Activated CD8-positive, alpha-beta T cell treated with anti-CD3 and anti-CD28 coated beads, Interleukin-2, amount 10 ng/mL, durations not matched to agents 7 days and 5 days (primary cell): ENCODE measurements around the gene SRBD1. TPM values are rescaled to one million over a fixed set of nuclear protein-coding genes. Genes with fewer than 3 reads are reported as not detected.

Experiments used
- ATAC-seq: fragments of 150-1000 bp; cut with Tn5 transposase; one replicate; pipeline ENCODE4 v1.10.0; 2021; ENCODE audit warnings: moderate library complexity
- CTCF ChIA-PET: fragments of 350-600 bp; sonication (Branson Sonifier 250); formaldehyde crosslinking; loops from one replicate; lab custom pipeline; 2021; ENCODE audit warnings: antibody characterized with exemption; lab: Charles Lee
- POLR2A ChIA-PET: fragments of 350-600 bp; sonication (Branson Sonifier 250); formaldehyde crosslinking; loops from one replicate; lab custom pipeline; 2021; ENCODE audit warnings: antibody characterized with exemption; lab: Charles Lee
- DNase-seq: peaks from one replicate; pipeline ENCODE4 v3.0.0-alpha.2; 2020
- H3K27ac Mint-ChIP-seq: one replicate; pipeline ENCODE4 v1.8.0; 2021; ENCODE audit warnings: mild to moderate bottlenecking, mixed read lengths
- H3K27me3 Mint-ChIP-seq: one replicate; pipeline ENCODE4 v1.8.0; 2021; ENCODE audit warnings: low read depth, mixed read lengths
- H3K36me3 Mint-ChIP-seq: one replicate; pipeline ENCODE4 v1.8.0; 2021; ENCODE audit warnings: low read depth, mixed read lengths
- H3K4me1 Mint-ChIP-seq: one replicate; pipeline ENCODE4 v1.8.0; 2021; ENCODE audit warnings: low read depth, mixed read lengths
- H3K4me3 Mint-ChIP-seq: one replicate; pipeline ENCODE4 v1.8.0; 2021; ENCODE audit warnings: mild to moderate bottlenecking, mixed read lengths
- H3K9me3 Mint-ChIP-seq: one replicate; pipeline ENCODE4 v1.8.0; 2022; ENCODE audit warnings: mixed read lengths; ENCODE audit not compliant: insufficient read depth
- total RNA-seq, 2 experiments: library from RNA; stranded (reverse); gene quantifications; one replicate each; pipeline ENCODE4 v1.2.3, GENCODE V29; 2021

The SRBD1 gene
- total RNA-seq, 2 experiments from 2014 or later = 19.2 to 22.7 TPM

DNA sequence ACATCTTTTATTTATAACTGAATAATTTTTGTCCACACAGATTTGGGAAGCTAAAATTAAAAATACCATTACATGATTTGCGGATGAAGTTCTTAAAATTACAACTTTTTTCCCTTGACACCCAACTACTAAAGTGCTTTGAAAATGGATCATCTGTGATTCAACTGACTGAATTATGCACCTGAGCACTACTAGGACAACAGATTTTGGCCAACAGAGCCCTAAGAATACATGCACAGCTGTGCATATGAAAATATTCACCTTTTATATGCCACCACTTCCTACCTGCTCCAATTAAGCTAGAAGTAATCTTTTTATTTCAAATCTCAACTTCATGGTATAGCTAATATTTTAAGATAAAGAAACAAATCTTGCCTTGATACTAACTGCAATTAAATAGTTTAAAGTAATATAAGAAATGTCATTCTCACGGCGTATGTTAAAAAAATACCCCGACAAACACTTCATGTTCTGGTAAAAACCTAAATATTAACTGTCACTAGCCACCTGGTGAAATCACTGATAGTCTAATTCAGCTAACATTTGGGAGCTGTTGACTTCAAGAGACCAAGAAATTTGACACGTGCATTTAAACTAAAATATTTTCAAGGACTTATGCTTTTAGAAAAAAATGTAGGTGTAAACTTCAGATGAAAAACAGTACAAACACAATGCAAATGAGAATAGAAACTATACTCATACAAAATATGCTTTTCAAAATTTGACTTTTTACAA lies 153.7 kb downstream of the SRBD1 start:
- H3K4me3 Mint-ChIP-seq = no peak overlapping the region
- H3K27ac Mint-ChIP-seq = no peak overlapping the region
- H3K4me1 Mint-ChIP-seq = no peaks in the 10 kb centered on the region
- ATAC-seq = no peak
- no peaks in the 10 kb centered on the region for H3K9me3 Mint-ChIP-seq
- H3K36me3 Mint-ChIP-seq = peaks cover 5% of the 10 kb centered on the region
- no peaks in the 10 kb centered on the region for H3K27me3 Mint-ChIP-seq
- CTCF ChIA-PET = no interaction called here
- POLR2A ChIA-PET = no interaction called here
- DNase-seq = no peak

DNA sequence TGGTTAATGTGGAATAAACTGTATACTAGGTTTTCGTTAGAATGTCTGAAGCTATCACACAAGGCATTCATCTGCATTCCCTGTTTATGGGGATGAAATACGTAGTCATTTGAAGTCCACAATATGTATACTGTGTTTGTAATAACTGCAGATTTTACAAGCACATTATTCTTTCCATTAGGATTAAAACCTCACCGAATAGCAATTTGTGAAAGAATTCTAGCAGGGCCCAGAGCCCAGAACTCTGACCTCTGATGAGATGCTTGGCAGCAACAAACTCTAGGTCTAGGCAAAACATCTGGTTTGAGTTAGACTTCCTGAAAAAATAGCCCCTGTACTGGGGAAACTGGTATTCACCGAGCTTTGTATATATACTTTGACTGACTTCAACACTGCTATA lies 158.2 kb downstream of the SRBD1 start:
- no peak for DNase-seq
- POLR2A ChIA-PET = interaction anchor here (0.7 kb wide), 1 partner anchor 663 kb away, joined by 3 read pairs; no protein-coding TSS in a partner anchor
- no peak for ATAC-seq
- Mint-ChIP-seq H3K36me3 (no peaks in the 10 kb centered on the region), H3K4me3 (no peak overlapping the region), H3K4me1 (no peaks in the 10 kb centered on the region), H3K9me3 (no peaks in the 10 kb centered on the region), H3K27me3 (no peaks in the 10 kb centered on the region), H3K27ac (no peak overlapping the region)
- CTCF ChIA-PET = no interaction called here

DNA sequence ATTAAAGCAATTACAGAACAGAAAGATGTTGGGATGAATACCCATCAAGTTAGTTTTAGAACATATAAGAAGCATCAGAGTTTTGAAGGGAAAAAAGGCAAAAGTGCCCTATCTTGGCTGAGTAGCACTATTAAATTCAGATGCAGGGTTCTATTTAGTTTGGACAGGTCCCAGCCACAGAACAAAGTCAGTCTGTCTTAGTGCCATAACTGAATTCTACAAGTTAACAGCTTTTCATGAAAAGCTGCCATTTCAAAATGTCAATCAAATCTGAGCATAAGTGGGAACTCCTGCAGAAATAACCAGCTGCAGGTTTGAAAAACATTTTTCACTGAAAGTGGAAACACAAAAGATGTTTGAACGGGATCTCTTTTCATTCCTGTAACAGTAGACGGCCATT lies 160.4 kb downstream of the SRBD1 start:
- ATAC-seq (no peak), DNase-seq (no peak)
- Mint-ChIP-seq H3K27me3 (no peaks in the 10 kb centered on the region), H3K4me1 (no peaks in the 10 kb centered on the region), H3K27ac (no peak overlapping the region), H3K36me3 (no peaks in the 10 kb centered on the region), H3K9me3 (no peaks in the 10 kb centered on the region), H3K4me3 (no peak overlapping the region)
- CTCF ChIA-PET = no interaction called here
- POLR2A ChIA-PET = no interaction called here

DNA sequence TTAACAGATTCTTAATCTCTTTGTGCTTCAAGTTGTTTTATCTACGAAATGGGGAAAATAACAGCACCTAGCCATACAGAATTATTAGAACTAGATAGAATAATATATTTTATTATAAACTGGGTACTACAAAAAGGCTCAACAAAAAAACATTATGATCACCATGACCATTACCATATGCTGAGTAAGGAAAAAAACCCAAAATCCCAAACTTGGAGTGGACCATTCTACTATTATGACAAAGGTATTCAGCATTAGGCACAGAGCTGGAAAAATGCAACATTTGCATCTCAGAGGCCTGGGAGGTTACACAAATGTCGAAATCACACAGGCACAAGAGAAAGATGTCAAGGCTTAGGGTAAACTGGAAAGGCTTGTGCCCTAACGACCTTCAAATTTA lies 162.8 kb downstream of the SRBD1 start:
- H3K27ac Mint-ChIP-seq = no peak overlapping the region
- no peaks in the 10 kb centered on the region for H3K4me1 Mint-ChIP-seq
- ATAC-seq (no peak), DNase-seq (no peak)
- no peaks in the 10 kb centered on the region for H3K27me3 Mint-ChIP-seq
- ChIA-PET CTCF (no interaction called here), POLR2A (no interaction called here)
- H3K9me3 Mint-ChIP-seq = no peaks in the 10 kb centered on the region
- no peak overlapping the region for H3K4me3 Mint-ChIP-seq
- peaks cover 3% of the 10 kb centered on the region for H3K36me3 Mint-ChIP-seq

DNA sequence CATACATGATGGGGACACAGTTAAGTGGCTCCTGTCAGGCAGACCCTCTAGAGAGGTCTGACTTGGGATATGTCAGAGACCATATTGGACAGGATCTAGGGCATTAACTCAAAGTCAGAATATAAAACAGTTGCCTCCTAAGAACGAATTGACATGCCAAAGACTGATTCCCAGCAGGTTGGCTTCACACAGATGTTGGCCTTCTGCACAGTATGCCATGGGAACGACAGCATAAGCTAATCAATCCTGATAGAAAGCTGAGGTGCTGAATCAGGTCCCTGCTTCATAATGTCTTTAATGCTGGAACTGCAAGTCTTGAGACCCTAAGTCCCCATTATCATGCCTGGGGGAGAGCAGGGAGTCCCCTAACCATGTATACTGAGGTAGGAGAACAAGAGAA lies 165.1 kb downstream of the SRBD1 start:
- H3K4me1 Mint-ChIP-seq = peaks cover 4% of the 10 kb centered on the region
- DNase-seq (no peak), ATAC-seq (no peak)
- H3K4me3 Mint-ChIP-seq = no peak overlapping the region
- peaks cover 5% of the 10 kb centered on the region for H3K36me3 Mint-ChIP-seq
- H3K27ac Mint-ChIP-seq = no peak overlapping the region
- POLR2A ChIA-PET = no interaction called here
- H3K9me3 Mint-ChIP-seq = no peaks in the 10 kb centered on the region
- H3K27me3 Mint-ChIP-seq = no peaks in the 10 kb centered on the region
- CTCF ChIA-PET = no interaction called here

DNA sequence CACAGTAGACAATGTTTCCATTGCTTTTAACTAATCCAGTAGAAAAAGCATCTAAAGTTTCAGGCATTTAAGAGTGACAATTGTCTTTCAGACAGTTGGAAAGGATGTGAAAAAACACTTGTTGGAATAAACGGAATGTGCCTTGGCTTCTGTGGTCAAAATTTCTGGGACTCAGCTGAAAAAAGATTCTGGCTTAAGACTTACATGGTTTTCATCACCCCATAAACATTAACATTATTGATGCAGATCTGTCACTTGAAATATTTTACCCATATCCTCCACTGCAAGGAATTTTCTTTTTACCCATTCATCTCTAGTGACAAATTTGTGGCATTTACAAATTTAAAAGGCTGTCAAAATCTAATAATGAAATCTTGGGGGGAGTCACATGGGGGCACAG lies 166.0 kb downstream of the SRBD1 start:
- CTCF ChIA-PET = no interaction called here
- H3K9me3 Mint-ChIP-seq = no peaks in the 10 kb centered on the region

DNA sequence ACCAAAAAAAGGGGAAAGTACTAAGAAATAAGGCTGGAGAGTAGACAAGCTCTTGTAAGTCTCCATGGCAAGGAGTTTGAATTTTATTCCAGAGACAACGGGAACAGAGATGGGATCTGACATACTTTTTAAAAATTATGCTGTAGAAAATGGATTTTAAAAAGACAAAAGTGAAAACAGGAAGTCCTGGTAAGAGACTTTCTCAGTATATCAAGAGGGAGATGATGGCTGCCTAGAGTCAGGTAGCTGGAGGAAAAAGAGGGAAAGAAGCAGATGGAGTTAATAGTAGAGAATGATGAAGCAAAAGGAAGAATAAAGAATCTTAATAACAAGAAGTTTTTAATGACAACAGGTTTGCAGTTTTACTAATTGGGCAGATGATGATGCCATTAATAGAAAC lies 168.1 kb downstream of the SRBD1 start:
- H3K27me3 Mint-ChIP-seq = no peaks in the 10 kb centered on the region
- ChIA-PET POLR2A (no interaction called here), CTCF (no interaction called here)
- no peak overlapping the region for H3K27ac Mint-ChIP-seq
- no peak overlapping the region for H3K4me3 Mint-ChIP-seq
- peaks cover 5% of the 10 kb centered on the region for H3K36me3 Mint-ChIP-seq
- no peak for ATAC-seq
- DNase-seq = no peak
- H3K9me3 Mint-ChIP-seq = no peaks in the 10 kb centered on the region
- peaks cover 4% of the 10 kb centered on the region for H3K4me1 Mint-ChIP-seq

More for the DNA sequence above, 166.0 kb downstream of the SRBD1 start:
- no peaks in the 10 kb centered on the region for H3K27me3 Mint-ChIP-seq
- ATAC-seq = no peak
- peaks cover 4% of the 10 kb centered on the region for H3K4me1 Mint-ChIP-seq
- POLR2A ChIA-PET = no interaction called here
- H3K27ac Mint-ChIP-seq = no peak overlapping the region
- H3K4me3 Mint-ChIP-seq = no peak overlapping the region
- DNase-seq = no peak
- H3K36me3 Mint-ChIP-seq = peaks cover 5% of the 10 kb centered on the region

DNA sequence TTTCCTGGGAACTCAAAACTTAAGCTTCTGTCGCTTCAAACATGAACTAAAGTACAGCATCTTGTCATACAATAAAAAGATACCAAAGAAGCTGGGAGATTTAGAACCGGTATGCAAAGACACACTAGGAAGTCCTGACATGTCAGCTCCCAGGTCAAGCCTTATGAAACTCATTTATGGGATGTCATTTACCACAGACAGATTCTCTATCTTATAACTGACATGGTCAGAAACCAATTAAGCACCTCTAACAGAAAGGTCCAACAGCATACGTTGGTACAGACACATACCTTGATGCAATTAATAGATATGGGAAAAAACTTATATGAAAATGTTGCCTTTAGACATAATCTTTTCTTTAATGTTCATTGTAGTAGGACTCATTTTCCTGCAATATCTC lies 169.0 kb downstream of the SRBD1 start:
- no peak for DNase-seq
- Mint-ChIP-seq H3K4me3 (no peak overlapping the region), H3K27me3 (no peaks in the 10 kb centered on the region), H3K9me3 (peaks cover 5% of the 10 kb centered on the region), H3K4me1 (peaks cover 4% of the 10 kb centered on the region), H3K36me3 (peaks cover 11% of the 10 kb centered on the region), H3K27ac (no peak overlapping the region)
- ATAC-seq = no peak
- CTCF ChIA-PET = no interaction called here
- POLR2A ChIA-PET = no interaction called here

DNA sequence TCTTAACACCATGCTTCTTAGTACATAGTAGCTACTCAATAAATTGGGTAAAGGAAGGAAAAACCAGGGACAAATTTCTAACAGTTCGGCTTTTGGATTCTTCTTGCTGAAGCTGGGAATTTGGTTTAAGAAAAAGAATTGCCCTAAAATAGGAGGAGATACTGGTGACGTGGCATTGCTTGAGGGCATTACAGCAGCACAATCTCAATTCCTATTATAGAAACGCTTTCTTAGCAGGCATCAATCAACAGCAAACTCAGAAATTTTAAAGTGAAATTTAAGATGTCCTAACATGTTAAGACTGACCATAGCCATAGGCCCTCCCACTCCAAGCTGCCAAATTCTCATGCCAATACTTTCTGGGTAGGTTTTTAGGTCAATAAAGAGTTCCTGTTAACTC lies 169.5 kb downstream of the SRBD1 start:
- no peak overlapping the region for H3K27ac Mint-ChIP-seq
- ChIA-PET CTCF (no interaction called here), POLR2A (no interaction called here)
- H3K27me3 Mint-ChIP-seq = no peaks in the 10 kb centered on the region
- peaks cover 11% of the 10 kb centered on the region for H3K36me3 Mint-ChIP-seq
- peaks cover 6% of the 10 kb centered on the region for H3K9me3 Mint-ChIP-seq
- ATAC-seq (no peak), DNase-seq (no peak)
- no peak overlapping the region for H3K4me3 Mint-ChIP-seq
- H3K4me1 Mint-ChIP-seq = peaks cover 4% of the 10 kb centered on the region

DNA sequence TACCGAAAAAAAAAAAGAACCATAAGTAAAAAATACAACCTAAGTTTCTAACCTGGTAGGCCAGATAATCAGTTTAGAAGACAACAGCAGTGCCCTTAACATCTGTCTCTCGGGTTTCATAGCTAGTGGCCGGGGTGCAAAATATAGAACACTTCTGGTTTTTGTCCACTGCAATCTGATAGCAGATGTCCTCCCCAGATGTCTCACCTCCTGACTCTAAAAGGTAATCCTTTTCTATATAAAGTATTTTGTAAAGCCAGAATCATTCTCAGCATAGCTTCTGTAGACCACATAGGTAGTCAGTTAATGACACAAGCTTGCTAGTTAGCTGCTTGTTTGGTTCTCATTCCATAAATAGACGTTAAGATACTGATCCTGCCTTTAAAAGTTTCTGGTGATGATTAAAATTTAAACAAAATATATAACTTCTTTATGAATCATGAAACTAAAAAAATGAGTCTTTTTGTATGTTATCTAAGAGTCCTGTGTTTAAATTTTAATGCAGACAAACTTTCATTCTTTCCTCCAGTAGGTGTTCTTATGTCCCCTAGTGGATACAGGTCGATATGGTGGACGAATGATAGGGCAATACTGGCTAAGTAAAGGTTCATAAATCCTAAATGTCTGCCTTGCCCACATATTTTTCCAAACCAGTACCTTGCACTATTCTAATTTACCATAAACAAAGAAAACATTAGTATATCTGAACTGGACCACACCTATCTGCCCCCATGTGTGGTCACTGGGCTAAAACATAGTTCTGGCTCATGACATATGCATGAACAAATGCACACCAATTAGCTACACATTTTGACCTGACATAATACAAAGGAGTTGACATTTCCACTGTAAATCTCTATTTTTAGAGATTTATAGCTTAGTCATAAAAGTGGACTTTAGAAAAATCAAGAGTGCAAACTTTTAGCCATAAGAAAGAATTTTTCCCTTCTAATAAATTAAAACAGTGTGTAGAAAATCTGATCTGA lies 171.0 kb downstream of the SRBD1 start:
- no peaks in the 10 kb centered on the region for H3K27me3 Mint-ChIP-seq

DNA sequence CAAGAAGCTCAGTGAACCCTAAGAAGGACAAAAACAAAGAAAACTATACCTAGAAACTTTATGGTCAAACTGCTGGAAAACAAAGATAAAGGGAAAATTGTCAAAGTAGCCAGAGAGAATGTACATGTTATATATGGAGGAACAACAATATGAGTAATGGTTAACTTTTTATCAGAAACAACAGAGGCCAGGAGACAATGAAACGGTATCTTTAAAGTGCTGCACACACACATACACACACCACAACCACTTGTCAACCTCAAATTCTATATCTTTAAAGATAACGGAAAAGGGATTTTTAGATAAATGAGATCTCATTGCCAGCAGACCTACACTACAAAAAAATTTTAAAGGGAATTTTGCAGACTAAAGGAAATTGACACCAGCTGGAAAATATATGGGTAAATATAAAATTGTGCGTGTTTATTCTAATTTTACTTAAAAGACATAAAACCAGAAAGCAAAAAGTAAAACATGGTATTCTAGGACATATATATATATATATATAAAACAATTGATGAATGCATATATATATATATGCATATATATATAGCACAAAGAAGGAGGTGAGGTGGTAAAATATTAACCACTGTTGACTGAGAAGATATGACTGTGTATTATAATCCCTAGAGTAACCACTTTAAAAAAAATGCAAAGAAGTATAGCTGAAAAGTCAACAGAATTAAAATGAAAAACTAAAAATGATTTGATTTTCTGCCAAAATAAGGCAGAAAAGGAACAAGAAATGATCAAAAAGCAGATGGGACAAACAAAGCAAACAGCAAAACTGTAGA lies 172.0 kb downstream of the SRBD1 start:
- ChIA-PET POLR2A (interaction anchor here (0.6 kb wide), 1 partner anchor 1056 kb away, joined by 3 read pairs; no protein-coding TSS in a partner anchor), CTCF (interaction anchor here (0.8 kb wide), 1 partner anchor 458 kb away, joined by 3 read pairs; no protein-coding TSS in a partner anchor)
- Mint-ChIP-seq H3K36me3 (peaks cover 10% of the 10 kb centered on the region), H3K4me1 (peaks cover 4% of the 10 kb centered on the region), H3K4me3 (no peak overlapping the region), H3K27ac (no peak overlapping the region), H3K27me3 (no peaks in the 10 kb centered on the region), H3K9me3 (peaks cover 6% of the 10 kb centered on the region)
- no peak for ATAC-seq
- DNase-seq = no peak

More for the DNA sequence above, 171.0 kb downstream of the SRBD1 start:
- ChIA-PET CTCF (interaction anchor here (0.8 kb wide), 1 partner anchor 459 kb away, joined by 3 read pairs; no protein-coding TSS in a partner anchor), POLR2A (no interaction called here)
- peaks cover 6% of the 10 kb centered on the region for H3K9me3 Mint-ChIP-seq
- H3K4me1 Mint-ChIP-seq = peaks cover 4% of the 10 kb centered on the region
- DNase-seq (no peak), ATAC-seq (no peak)
- no peak overlapping the region for H3K27ac Mint-ChIP-seq
- H3K4me3 Mint-ChIP-seq = no peak overlapping the region
- H3K36me3 Mint-ChIP-seq = peaks cover 11% of the 10 kb centered on the region
